ENCODE measurements around the gene TRIM3. TPM values are rescaled to one million over a fixed set of nuclear protein-coding genes. Genes with fewer than 3 reads are reported as not detected.

The TRIM3 gene
- total RNA-seq, 4 donors from 2014 or later = 19.2 to 24.1 (median 22.4) TPM

- intact Hi-C loops (cut with DNase I; ENCODE audit: low total_unique reads) = loop anchor here (10.0 kb wide), 1 partner anchor 119 kb away; no protein-coding TSS in a partner anchor
- no peak for TF ChIP-seq POLR2A (IDR thresholded peaks at IDR 0.05)
- TF ChIP-seq CTCF (IDR thresholded peaks at IDR 0.05) = no peak
- no peak for DNase-seq (ENCODE audit: low spot score in 2 of 2)
- WGBS, 2 donors = 88 to 90% methylated on average over 3 of the region's 3 CpGs
- H3K4me3 ChIP-seq (ENCODE audit: low read depth, poor library complexity, severe bottlenecking) = no peak overlapping the region
These were observed 30.4 kb upstream of the TRIM3 start for GRCh38 chr11:6504166-6504565.

- TF ChIP-seq CTCF (IDR thresholded peaks at IDR 0.05) (no peak), POLR2A (IDR thresholded peaks at IDR 0.05) (no peak)
- intact Hi-C loops (cut with DNase I; ENCODE audit: low total_unique reads) = loop anchor here (10.0 kb wide), 1 partner anchor 118 kb away; no protein-coding TSS in a partner anchor
- no peak overlapping the region for H3K4me3 ChIP-seq (ENCODE audit: low read depth, poor library complexity, severe bottlenecking)
- 88 to 95% methylated on average over 3 of the region's 3 CpGs for WGBS, 2 donors
- no peak for DNase-seq (ENCODE audit: low spot score in 2 of 2)
These were observed 28.6 kb upstream of the TRIM3 start for GRCh38 chr11:6502382-6502781.

- 95 to 97% methylated on average over 4 to 5 of the region's 5 CpGs for WGBS, 2 donors
- no peak for TF ChIP-seq POLR2A (IDR thresholded peaks at IDR 0.05)
- DNase-seq (ENCODE audit: low spot score in 2 of 2) = peak in 1 of 2 donors; percentile 61
- intact Hi-C loops (cut with DNase I; ENCODE audit: low total_unique reads) = no loop called here
- H3K4me3 ChIP-seq (ENCODE audit: low read depth, poor library complexity, severe bottlenecking) = no peak overlapping the region
These were observed 24.8 kb upstream of the TRIM3 start for GRCh38 chr11:6498544-6498943.

DNA sequence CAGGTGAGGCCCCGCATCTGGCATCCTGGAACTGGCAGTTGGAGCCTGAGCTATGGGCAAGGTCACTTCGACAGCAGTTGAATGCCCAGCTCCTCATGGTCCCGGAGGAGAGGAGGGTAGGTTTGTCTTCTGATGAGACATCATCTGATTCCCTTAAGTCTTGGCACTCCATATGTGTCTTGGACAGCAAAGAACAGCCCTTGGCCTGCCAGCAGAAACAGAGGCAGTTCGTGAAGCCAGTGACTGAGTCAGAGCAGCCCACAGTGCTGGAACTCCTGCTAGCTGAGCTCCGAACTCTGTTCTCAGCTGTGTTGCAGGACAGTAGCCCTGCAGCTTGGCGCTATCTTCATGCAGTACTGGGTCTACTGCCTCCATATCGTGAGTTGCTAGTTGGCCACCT lies 24.4 kb upstream of the TRIM3 start:
- 65 to 70% methylated on average over 7 of the region's 7 CpGs for WGBS, 2 donors
- no peak overlapping the region for H3K4me3 ChIP-seq (ENCODE audit: low read depth, poor library complexity, severe bottlenecking)
- intact Hi-C loops (cut with DNase I; ENCODE audit: low total_unique reads) = no loop called here
- peak in 1 of 2 donors; percentile 70 for DNase-seq (ENCODE audit: low spot score in 2 of 2)
- TF ChIP-seq POLR2A (IDR thresholded peaks at IDR 0.05) = no peak
- TF ChIP-seq CTCF (IDR thresholded peaks at IDR 0.05) = no peak

GRCh38 chr11:6497069-6497839 lies 23.5 kb upstream of the TRIM3 start, which contains the start of gene DNHD1:
TSS of gene DNHD1 (plus strand) at chr11:6497280. CDS start at chr11:6498216, 936 bp downstream.
- intact Hi-C loops (cut with DNase I; ENCODE audit: low total_unique reads) = no loop called here
- TF ChIP-seq POLR2A (IDR thresholded peaks at IDR 0.05) (no peak), CTCF (IDR thresholded peaks at IDR 0.05) (no peak)
- 55 to 57% methylated on average over 33 of the region's 33 CpGs for WGBS, 2 donors
- peak in 1 of 2 donors; percentile 69 for DNase-seq (ENCODE audit: low spot score in 2 of 2)
- no peak within 1 kb of the TSS for H3K4me3 ChIP-seq (ENCODE audit: low read depth, poor library complexity, severe bottlenecking)

DNA sequence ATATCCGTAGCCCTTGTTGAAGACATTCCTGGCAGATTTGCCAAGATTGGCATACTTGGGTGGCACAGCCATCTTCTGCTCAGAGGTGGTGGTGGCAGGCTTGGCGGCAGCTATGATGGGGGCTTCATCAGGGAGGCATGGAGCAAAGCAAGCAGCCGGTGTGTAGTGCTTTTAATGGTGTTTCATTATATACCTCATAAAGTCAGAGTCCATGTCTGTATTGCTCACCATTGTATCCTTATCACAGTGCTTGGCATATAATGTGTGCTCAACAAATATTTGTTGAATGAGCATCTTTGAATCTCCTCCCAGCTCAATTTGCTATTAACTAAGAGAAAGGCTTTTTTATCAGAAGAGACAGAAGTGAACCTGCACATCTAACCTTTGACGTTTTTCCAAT lies 15.6 kb upstream of the TRIM3 start:
- no peak overlapping the region for H3K4me3 ChIP-seq (ENCODE audit: low read depth, poor library complexity, severe bottlenecking)
- no peak for DNase-seq (ENCODE audit: low spot score in 2 of 2)
- TF ChIP-seq CTCF (IDR thresholded peaks at IDR 0.05) (no peak), POLR2A (IDR thresholded peaks at IDR 0.05) (no peak)
- 89 to 90% methylated on average over 4 of the region's 4 CpGs for WGBS, 2 donors
- intact Hi-C loops (cut with DNase I; ENCODE audit: low total_unique reads) = no loop called here
